Measurements from ENCODE around the gene SLC38A8.

GRCh38 chr16:83995754-83996153, 46.8 kb downstream of the SLC38A8 start:
- TF ChIP-seq, protein P1, sequence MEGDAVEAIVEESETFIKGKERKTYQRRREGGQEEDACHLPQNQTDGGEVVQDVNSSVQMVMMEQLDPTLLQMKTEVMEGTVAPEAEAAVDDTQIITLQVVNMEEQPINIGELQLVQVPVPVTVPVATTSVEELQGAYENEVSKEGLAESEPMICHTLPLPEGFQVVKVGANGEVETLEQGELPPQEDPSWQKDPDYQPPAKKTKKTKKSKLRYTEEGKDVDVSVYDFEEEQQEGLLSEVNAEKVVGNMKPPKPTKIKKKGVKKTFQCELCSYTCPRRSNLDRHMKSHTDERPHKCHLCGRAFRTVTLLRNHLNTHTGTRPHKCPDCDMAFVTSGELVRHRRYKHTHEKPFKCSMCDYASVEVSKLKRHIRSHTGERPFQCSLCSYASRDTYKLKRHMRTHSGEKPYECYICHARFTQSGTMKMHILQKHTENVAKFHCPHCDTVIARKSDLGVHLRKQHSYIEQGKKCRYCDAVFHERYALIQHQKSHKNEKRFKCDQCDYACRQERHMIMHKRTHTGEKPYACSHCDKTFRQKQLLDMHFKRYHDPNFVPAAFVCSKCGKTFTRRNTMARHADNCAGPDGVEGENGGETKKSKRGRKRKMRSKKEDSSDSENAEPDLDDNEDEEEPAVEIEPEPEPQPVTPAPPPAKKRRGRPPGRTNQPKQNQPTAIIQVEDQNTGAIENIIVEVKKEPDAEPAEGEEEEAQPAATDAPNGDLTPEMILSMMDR (IDR thresholded peaks at IDR 0.05; ENCODE audit: low read depth, low read length) = no peak
- TF ChIP-seq POLR2A (IDR thresholded peaks at IDR 0.05; ENCODE audit: extremely low read depth, insufficient read length) = no peak
- TF ChIP-seq, protein P2, sequence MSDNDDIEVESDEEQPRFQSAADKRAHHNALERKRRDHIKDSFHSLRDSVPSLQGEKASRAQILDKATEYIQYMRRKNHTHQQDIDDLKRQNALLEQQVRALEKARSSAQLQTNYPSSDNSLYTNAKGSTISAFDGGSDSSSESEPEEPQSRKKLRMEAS (IDR thresholded peaks at IDR 0.05; ENCODE audit: low read depth, low read length) = no peak
